GM21528 (cell line): ENCODE data around the gene PLOD1.

ENCODE experiments used
- ATAC-seq: cut with Tn5 transposase; IDR thresholded peaks from one replicate; pipeline ENCODE4 v1.9.1; 2021; ENCODE audit warnings: mild to moderate bottlenecking, moderate library complexity; ENCODE audit not compliant: unreplicated experiment, low FRiP score

The PLOD1 gene

DNA sequence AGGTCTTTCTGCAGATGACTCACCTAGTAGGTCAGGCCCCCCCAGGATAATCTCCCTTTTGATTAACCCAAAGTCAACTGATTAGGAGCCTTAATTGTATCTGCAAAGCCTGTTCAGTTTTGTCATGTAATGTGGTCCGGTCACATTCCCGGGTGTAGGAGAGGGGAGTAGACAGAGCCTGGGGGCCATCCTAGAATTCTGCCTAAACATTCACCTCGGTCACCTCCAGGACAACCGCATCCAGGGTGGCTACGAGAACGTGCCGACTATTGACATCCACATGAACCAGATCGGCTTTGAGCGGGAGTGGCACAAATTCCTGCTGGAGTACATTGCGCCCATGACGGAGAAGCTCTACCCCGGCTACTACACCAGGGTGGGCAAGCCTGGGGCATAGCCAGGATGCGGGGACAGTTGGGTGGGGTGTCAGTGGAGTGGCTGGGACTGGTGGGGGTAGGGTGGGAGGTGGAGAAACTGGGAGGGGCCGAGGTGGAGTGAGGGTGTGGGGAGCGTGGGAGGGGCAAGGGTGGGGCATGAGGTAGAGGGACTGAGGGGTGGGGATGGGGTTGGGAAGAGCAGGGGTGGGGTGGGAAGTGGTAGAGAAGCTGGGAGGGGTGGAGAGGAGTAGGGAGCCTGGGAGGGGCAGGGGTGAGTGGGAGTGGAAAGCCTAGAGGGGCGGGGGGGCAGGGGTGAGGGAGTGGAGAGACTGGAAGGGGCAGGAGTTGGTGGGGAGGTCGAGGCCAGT is 36.1 kb downstream of the PLOD1 start:
- no peak for ATAC-seq

DNA sequence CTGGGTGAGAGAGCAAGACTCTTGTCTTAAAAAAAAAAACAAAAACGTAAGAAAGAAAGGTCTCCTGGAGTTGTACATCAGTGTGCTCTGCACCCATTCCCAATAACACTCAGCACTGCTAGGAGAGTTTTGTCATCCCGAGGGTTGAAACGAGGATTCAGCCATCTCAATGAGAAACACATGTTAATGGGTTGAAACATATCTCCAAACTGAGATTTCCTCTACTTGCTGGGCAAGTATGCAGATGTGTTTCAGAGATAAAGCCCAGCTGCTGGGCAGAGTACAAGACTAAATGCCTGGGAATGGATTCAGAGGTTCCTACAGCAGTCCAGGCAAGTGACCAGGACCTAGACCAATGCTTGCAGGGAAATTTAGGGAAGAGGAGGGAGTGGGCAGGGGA is 43.1 kb downstream of the PLOD1 start:
- ATAC-seq: no peak

DNA sequence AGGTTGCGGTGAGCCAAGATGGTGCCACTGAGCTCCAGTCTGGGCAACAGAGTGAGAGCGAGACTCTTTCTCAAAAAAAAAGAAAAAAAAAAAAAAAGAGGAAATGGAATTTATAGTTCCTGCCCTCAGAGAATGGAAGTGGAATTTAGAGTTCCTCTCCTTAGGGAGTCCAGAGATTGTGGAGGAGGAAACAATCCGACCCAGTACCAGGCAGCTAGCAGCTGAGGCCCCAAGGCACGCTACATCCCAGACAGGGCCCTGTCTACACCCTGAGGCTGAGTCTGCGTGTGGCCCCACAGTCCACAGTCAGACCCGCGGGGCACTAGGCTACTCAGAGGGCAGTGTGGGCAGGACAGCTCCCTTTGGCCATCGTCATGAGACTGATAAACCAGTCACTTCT is 43.8 kb downstream of the PLOD1 start:
- ATAC-seq: no peak

DNA sequence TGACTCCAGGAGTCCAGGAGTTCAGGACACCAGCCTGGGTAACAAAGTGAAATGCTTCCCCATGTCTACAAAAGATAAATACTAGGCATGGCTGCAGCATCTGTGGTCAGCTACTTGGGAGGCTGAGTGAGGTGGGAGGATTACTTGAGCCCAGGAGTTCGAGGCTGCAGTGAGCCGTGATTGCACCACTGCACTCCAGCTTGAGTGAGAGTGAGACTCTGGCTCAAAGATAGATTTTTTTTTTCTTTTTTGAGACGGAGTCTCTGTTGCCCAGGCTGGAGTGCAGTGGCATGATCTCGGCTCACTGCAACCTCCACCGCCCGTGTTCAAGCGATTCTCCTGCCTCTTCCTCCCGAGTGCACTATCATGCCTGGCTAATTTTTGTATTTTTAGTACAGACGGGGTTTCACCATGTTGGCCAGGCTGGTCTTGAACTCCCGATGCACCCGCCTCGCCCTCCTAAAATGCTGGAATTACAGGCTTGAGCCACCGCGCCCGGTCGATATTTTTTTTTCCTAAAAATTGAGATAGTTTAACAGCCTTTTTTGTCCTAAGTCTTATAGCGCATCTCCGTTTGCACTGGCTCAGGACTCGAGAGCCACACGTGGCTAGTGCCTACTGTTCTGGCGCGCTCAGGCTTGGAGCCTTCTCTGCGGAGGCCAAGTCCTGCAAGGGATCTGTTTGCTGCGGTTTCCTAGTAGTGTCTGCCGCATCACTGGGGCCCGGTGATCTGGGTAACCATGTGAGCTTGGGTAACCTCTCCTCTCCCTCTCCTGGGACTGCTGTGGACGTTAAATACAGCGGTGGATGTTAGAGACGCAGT is 44.7 kb downstream of the PLOD1 start:
- ATAC-seq: no peak

DNA sequence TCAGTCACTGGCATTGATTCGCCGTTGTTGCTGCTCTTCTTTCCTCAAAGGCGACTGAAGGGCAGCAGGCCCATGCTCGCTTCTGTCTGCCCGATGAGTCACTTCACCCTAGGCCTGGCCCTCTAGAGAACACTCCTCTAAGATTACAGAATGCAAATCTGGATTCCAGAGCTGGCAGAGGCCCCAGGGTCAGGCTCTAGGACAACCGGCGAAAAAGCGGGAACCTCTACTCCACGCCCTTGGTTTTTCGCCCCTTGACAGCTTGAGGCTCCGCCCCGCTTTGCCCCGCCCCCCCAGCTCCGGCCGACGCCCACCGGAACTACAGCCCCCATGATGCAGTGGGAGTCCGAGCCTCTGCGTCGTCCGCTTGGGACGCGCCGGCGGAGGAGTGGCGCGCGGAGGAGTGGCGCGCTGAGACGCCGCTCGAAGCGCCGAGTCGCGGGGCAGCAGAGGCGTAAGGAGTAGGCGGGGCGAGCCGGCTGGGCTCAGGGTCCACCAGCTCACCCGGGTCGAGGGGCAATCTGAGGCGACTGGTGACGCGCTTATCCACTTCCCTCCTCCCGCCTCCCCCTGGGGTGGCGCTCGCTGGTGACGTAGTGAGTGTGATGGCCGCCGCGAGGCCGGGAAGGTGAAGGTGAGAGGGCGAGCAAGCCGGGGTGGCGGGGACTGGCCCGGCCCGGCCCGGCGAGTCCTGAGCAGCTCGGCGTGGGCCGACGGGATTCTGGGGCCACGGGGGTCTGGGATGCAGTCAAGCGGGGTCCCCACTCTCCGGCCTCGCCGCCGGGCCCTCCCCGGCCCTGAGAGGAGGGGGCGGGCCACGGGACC is 45.5 kb downstream of the PLOD1 start, which contains the start of gene MFN2:
Gene MFN2, plus strand, starts transcription at position 594 of the 825 bp plus-strand sequence. CDS start 8,725 bp downstream, outside the sequence.
- ATAC-seq: peak; percentile 86

DNA sequence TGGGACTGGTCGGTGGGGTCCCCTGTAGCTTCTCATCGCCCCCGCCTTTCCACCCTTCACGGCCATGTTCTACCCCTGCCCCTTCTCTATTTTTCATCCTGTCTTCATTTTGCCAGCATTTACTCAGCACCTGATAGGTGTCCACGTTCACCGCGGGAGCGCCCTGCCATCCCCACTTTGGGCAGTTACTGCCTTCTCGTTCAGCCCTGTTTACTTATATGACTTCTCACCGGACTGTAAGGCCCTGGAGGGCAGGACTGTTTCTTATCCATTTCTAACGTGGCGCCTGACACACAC is 46.1 kb downstream of the PLOD1 start:
- no peak for ATAC-seq

DNA sequence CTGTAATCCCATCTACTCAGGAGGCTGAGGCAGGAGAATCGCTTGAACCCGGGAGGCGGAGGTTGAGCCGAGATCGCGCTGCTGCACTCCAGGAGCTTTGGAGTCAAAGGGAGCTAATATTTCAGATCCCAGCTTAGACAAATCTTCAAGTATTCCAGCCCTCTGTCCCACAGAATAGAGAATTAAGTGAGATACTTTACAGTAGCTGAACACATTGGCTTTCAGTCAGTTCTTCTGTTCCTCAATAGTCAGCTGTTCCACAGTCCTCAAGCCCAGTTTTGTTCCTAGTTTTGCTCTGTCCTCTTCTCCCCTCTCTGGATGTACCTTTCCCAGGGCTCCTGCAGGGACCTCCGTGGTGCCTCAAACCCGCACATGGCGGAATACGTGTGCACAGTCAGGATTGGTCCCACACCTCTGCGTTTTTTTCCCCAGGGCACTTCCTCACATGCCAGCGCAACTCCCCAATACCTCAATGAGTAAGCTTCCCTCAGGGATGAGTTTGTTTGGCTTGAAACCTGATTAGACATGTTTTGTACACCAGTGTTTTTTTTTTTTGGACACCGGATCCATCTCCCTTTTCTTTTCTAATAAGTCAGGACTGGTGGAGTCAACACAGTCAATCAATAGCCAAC is 47.0 kb downstream of the PLOD1 start:
- no peak for ATAC-seq

DNA sequence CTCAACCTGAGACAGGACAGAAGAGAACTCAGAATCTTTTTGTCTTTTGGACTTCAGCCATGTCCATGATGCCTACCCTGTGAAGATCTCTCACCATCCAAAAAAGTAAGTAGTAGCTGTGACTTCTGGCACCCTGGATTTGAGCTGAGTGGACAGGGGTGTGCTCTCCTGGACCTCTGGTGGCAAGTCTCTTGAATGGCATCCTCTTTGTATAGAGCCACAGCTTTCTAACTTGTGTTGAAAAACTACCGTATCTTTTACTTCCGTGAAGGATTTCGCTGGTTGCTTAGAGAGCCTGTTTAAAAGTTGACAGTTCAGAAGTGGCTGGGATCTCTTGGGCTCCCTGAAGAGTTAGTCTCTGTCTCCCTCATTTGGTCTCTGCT is 47.5 kb downstream of the PLOD1 start:
- no peak for ATAC-seq

DNA sequence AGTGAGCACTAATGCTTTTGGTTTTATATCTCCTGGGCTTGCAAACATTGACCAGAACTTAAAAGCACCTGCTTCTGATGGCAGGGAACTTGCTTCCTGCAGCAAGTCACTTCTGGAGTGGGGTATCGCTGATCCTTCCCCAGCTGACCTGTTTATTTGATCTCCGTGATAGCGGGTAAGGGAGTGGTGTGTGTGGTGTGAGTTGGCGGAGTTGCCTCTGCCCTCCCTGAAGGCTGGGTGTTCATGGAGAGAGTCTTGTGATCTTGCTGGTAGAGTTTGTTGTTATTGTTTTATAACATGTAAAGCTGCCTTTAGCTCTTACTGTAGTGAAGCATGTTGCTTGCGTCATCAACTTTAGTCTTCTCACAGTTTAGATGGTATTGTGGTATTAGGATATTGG is 49.6 kb downstream of the PLOD1 start:
- no peak for ATAC-seq

DNA sequence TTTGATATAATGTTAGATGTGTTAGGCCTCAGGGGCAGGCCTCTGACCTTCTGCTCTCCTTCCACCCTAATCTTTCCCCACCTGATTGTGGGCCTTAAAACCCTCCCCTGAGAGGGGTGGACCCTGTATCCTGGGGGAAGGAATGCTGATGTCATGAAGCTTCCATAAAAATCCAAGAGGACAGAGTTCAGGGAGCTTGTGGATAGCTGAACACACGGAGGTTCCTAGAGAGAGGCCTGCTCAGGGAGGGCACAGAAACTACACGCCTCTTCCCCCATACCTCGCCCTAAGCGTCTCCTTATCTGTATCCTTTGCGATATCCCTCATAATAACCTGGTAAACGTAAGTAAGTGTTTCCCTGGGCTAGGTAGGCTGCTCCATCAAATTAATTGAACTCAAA is 50.1 kb downstream of the PLOD1 start:
- ATAC-seq: no peak

DNA sequence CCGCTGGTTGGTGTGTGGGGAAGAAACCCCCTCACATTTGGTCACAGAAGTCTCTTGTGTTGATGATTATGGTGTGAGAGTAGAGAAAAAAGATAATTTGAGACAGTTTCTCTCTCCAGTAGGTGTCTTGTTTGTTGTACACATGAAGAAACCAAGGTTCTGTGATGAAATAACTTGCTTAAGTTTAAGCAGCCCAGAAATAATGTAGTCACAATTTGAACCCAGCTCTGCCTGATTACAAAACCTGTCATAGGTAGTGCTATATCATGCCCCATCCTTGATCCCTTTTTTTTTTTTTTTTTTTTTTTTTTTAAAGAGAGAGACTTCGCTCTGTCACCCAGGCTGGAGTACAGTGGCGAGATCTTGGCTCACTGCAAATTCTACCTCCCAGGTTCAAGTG is 50.7 kb downstream of the PLOD1 start:
- ATAC-seq: no peak

DNA sequence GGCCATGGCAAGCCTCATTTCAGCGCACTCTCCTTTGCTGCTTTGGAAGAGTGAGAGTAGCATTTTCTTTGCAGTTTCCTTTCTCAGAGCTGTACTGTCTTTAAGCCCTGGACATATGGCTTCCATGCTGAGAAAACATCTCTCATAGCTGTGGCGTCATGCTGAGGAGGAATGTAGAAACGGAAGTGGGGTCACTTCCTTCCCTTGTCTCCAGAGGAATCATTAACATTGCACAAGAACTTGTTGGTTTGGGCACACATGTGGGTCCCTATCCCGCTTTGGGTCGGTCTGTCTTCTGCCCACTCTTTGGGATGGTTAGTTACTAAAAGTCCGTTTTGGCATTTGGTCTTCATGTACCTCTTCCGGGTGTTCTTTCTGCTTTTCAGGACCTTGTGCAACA is 51.3 kb downstream of the PLOD1 start:
- no peak for ATAC-seq

DNA sequence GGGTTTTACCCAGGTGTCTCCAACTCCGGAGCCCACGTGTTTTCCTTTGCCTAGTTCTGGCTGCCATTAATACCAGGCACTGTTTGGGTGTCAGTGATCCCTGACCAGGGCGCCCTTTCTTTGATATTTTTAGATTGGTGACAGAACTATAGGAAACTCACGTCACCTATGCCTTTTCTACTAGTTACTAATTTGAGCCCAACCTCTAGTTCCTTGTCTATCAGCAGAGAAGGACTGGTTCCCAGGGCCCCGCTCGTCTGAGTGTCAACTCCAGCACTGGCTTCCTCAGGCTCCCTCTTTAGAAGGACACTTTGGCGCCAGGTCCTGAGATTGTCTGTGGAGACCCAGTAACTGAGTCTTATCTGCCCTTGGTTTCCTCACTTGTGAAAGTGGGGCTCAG is 55.2 kb downstream of the PLOD1 start:
- ATAC-seq: no peak

DNA sequence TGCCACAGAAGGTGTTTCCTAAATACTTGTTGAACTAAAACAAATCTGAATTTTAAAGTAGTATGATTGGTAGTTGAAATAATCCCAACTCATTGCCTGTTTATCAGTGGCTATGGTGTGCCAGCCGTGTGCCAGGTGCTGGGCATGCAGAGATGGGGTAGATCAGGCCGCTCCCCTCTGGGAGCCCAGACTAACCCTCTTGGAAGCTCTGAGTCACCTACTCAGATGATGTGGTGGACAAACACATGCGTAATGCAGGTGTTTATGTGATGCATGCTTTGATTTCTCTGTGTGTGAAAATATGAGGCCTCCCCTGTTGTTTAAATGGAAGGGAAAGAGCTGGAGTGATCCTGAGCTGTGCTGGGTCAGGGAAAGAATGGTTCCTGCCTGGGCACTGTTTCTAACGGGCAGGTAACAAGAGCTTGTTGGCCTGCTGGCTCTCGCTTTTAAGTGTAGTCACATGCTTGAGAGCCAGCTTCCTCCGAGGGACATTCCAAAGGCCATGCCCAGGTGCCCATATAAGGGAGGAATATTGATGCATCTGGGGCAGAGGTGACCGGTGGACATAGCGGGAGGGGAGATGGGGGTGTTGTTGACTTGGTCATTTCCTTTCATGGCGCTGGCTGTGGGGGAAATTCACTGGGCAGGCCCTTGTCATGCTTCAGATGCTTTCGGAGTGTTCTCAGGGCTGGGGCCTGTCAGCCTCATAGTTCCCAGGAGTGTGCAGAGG is 56.0 kb downstream of the PLOD1 start:
- no peak for ATAC-seq

DNA sequence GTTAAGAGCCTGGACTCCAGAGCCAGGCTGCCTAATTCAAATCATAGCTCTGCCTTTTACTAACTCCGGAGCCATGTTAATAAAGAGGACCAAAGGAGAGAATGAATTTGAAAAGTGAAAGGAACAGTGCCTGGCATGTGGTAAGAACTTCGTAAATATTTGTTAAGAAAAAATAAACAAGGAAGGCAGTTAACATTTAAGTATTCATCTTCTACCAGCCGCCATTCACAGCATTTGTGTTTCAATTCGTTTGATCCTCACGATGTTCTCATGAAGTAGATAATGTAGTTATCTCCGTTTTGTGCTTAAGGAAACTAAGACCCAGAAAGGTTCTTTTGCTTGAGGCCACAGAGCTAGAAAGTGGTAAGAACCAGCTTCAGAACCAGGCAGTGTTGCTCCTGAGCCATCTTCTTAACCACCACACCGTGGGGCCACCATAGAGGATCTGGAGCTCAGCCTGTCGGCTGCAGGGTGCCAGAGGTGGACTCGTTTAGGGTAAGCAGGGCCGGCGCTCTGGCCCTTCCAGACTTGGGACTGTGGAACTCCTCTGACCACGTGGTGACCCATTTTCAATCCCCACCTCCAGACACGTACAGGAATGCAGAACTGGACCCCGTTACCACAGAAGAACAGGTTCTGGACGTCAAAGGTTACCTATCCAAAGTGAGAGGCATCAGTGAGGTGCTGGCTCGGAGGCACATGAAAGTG is 57.6 kb downstream of the PLOD1 start:
- ATAC-seq: no peak

DNA sequence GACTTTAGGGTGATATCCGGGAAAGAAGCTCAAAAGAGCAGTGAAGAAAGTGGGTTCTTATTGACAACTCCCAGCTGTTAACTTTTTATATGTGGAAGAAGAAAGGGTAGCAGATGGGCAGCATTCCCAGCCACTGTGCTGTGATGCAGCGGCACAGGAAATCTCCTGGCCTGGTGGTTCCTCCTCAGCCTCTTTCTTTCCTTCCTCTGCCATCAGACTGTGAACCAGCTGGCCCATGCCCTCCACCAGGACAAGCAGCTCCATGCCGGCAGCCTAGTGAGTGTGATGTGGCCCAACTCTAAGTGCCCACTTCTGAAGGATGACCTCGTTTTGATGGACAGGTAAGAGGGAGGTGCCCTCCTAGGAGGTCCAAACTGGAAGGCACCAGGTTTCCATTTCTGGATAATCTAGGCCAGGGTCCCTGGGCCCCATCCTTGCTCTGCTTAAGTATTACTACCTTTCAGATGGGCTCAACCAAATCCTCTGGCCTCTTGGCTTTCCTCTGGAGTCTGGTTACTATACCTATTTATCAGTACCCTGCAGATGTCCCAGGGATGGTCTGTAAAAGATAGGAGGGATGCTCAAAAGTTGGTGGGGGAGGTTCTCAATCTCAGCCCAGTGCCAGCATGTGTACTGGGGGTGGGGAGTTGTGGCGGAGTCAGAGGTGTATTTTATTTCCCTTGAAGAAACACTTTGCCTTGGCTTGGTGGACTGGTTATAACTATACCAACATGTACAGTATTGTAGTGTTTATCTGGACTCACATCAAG is 62.7 kb downstream of the PLOD1 start:
- ATAC-seq: no peak

DNA sequence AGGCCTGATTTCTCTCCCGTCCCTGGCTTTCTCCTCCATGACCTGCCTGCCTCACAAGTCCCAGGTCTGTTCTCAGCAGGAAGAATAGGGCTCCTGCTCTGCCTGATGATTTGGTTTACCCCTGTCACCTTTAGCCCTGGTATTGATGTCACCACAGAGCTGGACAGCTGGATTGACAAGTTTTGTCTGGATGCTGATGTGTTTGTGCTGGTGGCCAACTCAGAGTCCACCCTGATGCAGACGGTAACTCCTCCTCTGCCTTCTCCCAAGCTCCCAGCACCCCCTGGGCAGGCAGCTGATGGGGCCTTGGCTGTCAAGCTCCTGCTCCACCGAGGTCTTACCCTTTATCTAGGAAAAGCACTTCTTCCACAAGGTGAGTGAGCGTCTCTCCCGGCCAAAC is 64.1 kb downstream of the PLOD1 start:
- no peak for ATAC-seq

DNA sequence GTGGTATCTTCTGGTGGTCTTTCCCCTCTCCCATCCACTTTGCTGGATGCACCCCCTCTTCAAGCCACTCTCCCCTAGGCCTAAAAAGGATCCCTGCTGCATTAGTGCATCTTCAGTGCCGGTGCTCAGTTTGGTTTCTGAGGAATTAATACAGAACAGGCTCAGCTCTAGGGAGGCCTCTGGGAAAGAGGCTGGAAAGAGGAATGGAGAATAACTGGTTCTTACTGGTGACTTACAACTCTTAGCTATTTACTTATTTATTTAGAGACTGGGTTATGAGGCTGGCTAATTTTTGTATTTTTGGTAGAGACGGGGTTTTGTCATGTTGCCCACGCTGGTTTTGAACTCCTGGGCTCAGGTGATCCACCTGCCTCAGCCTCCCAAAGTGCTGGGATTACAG is 64.7 kb downstream of the PLOD1 start:
- no peak for ATAC-seq
